ENCODE data around the gene HMGXB3.

The HMGXB3 gene

GRCh38 chr5:150085191-150085912 lies 84.8 kb downstream of the HMGXB3 start:
- DNase-seq (ENCODE audit: low read depth in 2 of 2): no peak

- DNase-seq (ENCODE audit: low read depth in 2 of 2): no peak
Measured at GRCh38 chr5:150085950-150086715, 85.6 kb downstream of the HMGXB3 start, which contains the start of gene CSF1R. CSF1R (minus strand) TSS chr5:150086554; CDS start chr5:150086427, 127 bp downstream.

- no peak for DNase-seq (ENCODE audit: low read depth in 2 of 2)
Measured at GRCh38 chr5:150092159-150092787, 91.7 kb downstream of the HMGXB3 start.

- no peak for DNase-seq (ENCODE audit: low read depth in 2 of 2)
Measured at GRCh38 chr5:150097152-150097551, 96.6 kb downstream of the HMGXB3 start.

GRCh38 chr5:150101023-150101422 lies 100.5 kb downstream of the HMGXB3 start:
- DNase-seq (ENCODE audit: low read depth in 2 of 2): no peak
